Subcutaneous adipose tissue (tissue), 4 donors: ENCODE measurements around the gene CHST8. TPM values are rescaled to one million over a fixed set of nuclear protein-coding genes. Genes with fewer than 3 reads are reported as not detected.

Source experiments
- total RNA-seq, 4 donors: library from RNA; depleted of rRNA; stranded (reverse); fragments of >200 nt; gene quantifications; one replicate each; pipeline ENCODE4 v1.1.0, GENCODE V29; 2016
- TF ChIP-seq, protein P1 (sequence below): fragments of 450-650 bp; IDR thresholded peaks from one replicate; pipeline ENCODE4 v1.5.1; 2016; ENCODE audit warnings: low read depth, mild to moderate bottlenecking, control low read depth, antibody characterized with exemption, moderate library complexity

The CHST8 gene
- total RNA-seq, 4 donors from 2014 or later: 0.49 to 4.0 (median 0.70) TPM

- TF ChIP-seq, protein P1, sequence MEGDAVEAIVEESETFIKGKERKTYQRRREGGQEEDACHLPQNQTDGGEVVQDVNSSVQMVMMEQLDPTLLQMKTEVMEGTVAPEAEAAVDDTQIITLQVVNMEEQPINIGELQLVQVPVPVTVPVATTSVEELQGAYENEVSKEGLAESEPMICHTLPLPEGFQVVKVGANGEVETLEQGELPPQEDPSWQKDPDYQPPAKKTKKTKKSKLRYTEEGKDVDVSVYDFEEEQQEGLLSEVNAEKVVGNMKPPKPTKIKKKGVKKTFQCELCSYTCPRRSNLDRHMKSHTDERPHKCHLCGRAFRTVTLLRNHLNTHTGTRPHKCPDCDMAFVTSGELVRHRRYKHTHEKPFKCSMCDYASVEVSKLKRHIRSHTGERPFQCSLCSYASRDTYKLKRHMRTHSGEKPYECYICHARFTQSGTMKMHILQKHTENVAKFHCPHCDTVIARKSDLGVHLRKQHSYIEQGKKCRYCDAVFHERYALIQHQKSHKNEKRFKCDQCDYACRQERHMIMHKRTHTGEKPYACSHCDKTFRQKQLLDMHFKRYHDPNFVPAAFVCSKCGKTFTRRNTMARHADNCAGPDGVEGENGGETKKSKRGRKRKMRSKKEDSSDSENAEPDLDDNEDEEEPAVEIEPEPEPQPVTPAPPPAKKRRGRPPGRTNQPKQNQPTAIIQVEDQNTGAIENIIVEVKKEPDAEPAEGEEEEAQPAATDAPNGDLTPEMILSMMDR: no peak
These were observed 62.9 kb downstream of the CHST8 start for GRCh38 chr19:33684538-33685232.

GRCh38 chr19:33685541-33685940 lies 63.8 kb downstream of the CHST8 start:
- TF ChIP-seq, protein P1: no peak

DNA sequence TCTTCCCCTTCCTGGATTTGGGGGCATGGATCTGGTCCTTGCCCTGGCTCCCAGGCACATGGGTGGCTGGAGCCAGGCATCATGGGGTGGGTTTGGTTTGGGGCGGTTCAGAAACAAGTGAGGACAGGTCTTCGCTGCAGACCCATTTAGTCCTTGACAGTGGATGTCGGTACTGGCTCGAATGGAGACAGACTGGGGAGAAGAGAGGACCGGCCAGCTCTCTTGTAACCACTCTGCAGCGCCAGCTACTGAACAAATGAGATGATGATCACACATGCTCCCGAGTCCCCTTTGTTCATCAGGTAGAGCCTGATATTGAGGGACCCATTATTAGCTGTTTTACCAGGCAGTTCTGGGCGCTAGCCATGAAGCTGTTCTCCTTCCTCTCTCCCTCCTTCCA lies 64.5 kb downstream of the CHST8 start:
- TF ChIP-seq, protein P1: no peak

- TF ChIP-seq, protein P1: no peak
These were observed 65.1 kb downstream of the CHST8 start for GRCh38 chr19:33686687-33687480.

GRCh38 chr19:33687481-33688170 lies 65.9 kb downstream of the CHST8 start:
- TF ChIP-seq, protein P1: no peak

- TF ChIP-seq, protein P1: no peak
These were observed 66.6 kb downstream of the CHST8 start for GRCh38 chr19:33688171-33688992.
